Spleen (tissue), 7 donors: Measurements from ENCODE around the gene MYB.

Experiments used
- CTCF ChIP-seq, 11 experiments: fragments of 200-600 bp in 7 of 11; fragments of 450-650 bp in 4 of 11; sonication (generic) in 4 of 11; IDR thresholded peaks in 8 of 11; conservative IDR thresholded peaks in 3 of 11; 1 replicate in 7 of 11; 2 replicates in 4 of 11; pipeline versions ENCODE4 v1.4.0 to v1.8.0; 2016 to 2021; ENCODE audit warnings: antibody characterized with exemption in 11 of 11, inconsistent platforms in 4 of 11, mild to moderate bottlenecking in 1 of 11
- POLR2A ChIP-seq, 3 donors: fragments of 450-650 bp; IDR thresholded peaks; one replicate each; pipeline ENCODE4 v1.5.1; 2017; ENCODE audit warnings: antibody characterized with exemption in 3 of 3, mild to moderate bottlenecking in 1 of 3
- POLR2AphosphoS5 ChIP-seq, 3 donors: sonication (generic); formaldehyde crosslinking; IDR thresholded peaks; one replicate each; pipeline ENCODE4 v1.5.1; 2017; ENCODE audit warnings: antibody characterized with exemption in 3 of 3
- donor health status: DM: no; HTN: no; CAD: no; lungs with moderate emphysema.
- donor health status: DM: no; HTN: no; CAD: no.
- donor health status: DM: no; HTN: no; CAD: no.

- TF ChIP-seq POLR2AphosphoS5 (IDR thresholded peaks at IDR 0.05): no peak
- no peak for TF ChIP-seq POLR2A (IDR thresholded peaks at IDR 0.05)
- TF ChIP-seq CTCF (IDR thresholded peaks at IDR 0.05 in 8 of 11, conservative IDR thresholded peaks at IDR 0.05 in 3 of 11): no peak
Measured at GRCh38 chr6:135251498-135252441, 70.7 kb downstream of the MYB start.
